GM12873 (cell line): ENCODE results near the gene NCKAP5.

Experiments
- CTCF ChIP-seq: IDR thresholded peaks from 2 replicates; pipeline ENCODE4 v1.5.1; 2012; ENCODE audit warnings: low read depth, mild to moderate bottlenecking, moderate library complexity, low read length, control low read depth; ENCODE audit not compliant: insufficient read depth; ENCODE audit errors: missing control alignments

Gene NCKAP5

GRCh38 chr2:133568172-133568571 is at the start of gene NCKAP5:
Gene NCKAP5 (minus strand): TSS chr2:133568463. CDS start chr2:133517526, 50,937 bp downstream.
- TF ChIP-seq CTCF = no peak

GRCh38 chr2:133609664-133610063 is 41.4 kb upstream of the NCKAP5 start:
- TF ChIP-seq CTCF = no peak

GRCh38 chr2:133608291-133608690 is 40.0 kb upstream of the NCKAP5 start:
- no peak for TF ChIP-seq CTCF

GRCh38 chr2:133607679-133608078 is 39.4 kb upstream of the NCKAP5 start:
- no peak for TF ChIP-seq CTCF

GRCh38 chr2:133606616-133607015 is 38.4 kb upstream of the NCKAP5 start:
- TF ChIP-seq CTCF = no peak

GRCh38 chr2:133605766-133606137 is 37.5 kb upstream of the NCKAP5 start:
- no peak for TF ChIP-seq CTCF

- TF ChIP-seq CTCF = no peak
Measured at GRCh38 chr2:133605011-133605765, 36.9 kb upstream of the NCKAP5 start.

- no peak for TF ChIP-seq CTCF
Measured at GRCh38 chr2:133603109-133603508, 34.8 kb upstream of the NCKAP5 start.
